GM18867 (cell line): ENCODE data around the gene TP73.

ENCODE experiments used
- ATAC-seq: cut with Tn5 transposase; IDR thresholded peaks from one replicate; pipeline ENCODE4 v1.9.1; 2021; ENCODE audit warnings: mild to moderate bottlenecking, moderate library complexity; ENCODE audit not compliant: unreplicated experiment

TP73 gene

GRCh38 chr1:3633344-3634058 lies 18.8 kb upstream of the TP73 start:
- ATAC-seq = no peak

DNA sequence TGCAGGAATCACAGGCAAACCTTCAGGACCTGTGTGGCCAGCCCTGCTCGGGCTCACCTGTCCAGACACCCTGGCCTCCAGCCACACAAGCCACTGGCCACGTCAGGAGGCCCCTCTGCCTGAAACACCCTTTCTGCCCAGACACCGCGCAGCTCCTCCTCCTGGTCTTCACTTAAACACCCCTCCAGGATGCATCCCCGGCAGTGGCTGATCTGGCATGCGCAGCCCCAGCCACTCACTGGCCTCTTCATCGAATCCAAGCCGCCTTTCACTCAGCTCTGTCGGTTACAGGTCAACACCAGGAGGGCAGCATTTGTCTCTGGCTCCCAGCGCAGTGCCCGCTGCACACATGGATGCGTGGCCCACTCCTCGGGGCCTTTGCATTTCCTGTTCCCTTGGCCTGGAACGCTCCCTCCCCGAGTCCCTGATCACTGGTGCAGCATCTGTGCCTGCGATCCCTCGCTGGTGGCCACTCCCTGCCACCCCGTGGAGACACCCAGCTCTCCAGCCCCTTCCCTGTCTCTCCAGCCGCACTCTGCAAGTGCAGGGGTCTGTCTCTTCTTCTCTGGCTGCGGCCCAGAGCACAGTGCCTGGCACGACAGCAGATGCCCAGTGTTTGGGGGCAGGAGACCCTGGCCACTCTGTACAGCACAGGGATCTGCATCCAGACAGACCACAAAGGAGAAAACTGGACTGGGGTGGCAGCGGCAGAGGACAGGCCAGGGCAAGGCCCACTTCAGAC lies 18.1 kb upstream of the TP73 start:
- ATAC-seq = no peak

DNA sequence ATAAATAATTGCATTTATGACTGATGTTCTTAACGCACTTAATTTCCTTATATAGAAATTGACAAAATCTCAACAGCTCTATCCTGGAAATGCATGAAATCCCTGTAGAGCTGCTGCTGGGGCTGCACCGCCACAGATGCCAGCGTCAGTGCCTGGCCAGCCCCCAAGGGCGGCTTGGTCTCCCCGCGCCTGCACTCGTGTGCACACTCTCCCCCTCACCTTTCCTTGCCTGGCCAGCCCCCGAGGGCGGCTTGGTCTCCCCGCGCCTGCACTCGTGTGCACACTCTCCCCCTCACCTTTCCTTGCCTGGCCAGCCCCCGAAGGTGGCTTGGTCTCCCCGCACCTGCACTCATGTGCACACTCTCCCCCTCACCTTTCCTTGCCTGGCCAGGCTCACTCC lies 16.2 kb upstream of the TP73 start:
- ATAC-seq = no peak

DNA sequence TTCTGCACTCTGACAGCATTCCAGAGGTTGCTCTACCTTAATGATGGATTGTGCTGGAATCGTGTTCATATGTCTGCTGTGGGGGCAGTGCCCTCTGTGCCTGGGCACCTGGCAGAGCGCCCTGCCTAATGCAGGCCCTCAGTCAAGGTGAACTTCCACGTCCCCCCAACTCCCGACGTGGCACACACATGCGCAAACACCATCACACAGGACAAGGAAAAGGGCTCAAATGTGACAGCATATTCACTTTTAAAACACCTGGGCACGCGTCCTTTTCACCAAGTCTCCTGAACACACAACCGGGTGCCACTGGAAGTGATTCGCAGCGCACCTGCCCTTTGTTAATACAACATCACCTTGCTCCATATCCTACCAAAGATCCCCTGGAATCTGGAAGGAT lies 15.8 kb upstream of the TP73 start:
- no peak for ATAC-seq

- ATAC-seq = no peak
These were observed 14.3 kb upstream of the TP73 start for GRCh38 chr1:3638027-3638426.

GRCh38 chr1:3638676-3639075 lies 13.6 kb upstream of the TP73 start:
- ATAC-seq = no peak

- no peak for ATAC-seq
These were observed 12.9 kb upstream of the TP73 start for GRCh38 chr1:3639397-3639911.

- no peak for ATAC-seq
These were observed 12.0 kb upstream of the TP73 start for GRCh38 chr1:3640121-3640837.

- no peak for ATAC-seq
These were observed 11.1 kb upstream of the TP73 start for GRCh38 chr1:3641046-3641760.

DNA sequence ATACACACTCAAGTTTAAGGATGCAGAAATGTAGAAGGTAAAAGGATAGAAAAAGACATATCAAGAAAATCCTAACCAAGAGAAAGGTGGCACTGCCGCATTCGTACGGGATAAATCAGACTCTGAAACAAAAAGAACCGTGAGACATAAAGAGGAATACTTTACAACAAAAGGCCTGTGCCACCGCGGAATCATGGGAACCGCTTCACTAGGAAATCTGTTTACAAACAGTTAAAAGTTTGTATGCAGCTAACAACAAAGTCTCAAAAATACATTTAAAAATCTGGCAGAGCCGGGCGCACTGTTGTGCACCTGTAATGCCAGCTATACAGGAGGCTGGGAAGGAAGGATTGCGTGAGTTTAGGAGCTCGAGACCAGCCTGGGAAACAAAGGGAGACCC lies 10.5 kb upstream of the TP73 start:
- no peak for ATAC-seq

DNA sequence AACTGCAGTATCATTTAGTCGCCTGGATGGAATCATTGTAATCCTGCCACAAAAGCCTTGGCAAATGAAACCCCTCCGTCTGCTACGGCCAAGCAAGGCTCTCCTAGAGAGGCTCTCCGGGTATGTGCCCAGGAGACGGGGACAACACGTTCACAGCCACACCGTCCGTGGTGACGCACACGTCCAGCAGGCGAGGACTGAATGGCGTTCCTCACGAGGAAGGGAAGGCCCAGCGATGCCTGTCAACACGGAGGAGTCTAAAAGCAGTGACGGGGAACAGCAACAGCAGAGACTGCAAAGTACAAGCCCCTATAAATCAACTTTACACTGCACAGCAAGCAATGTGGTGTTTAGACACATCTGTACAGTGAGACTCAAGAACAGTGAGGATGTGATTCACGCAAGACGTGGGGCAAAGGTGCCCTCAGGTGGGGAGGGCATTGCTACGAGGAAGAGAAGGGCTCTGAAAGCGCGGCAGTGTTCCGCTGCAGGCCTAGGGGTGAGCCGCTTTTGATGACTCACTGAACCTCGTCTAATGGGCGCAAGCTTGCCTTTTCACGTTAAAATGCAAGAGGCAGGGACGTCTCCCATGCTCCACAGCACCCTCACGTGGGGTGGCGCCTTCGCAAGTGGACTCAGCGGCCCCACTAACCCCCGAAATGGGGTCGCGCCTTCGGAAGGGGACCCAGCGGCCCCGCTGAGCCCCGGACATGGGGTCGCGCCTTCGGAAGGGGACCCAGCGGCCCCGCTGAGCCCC lies 9.2 kb upstream of the TP73 start:
- ATAC-seq = no peak

DNA sequence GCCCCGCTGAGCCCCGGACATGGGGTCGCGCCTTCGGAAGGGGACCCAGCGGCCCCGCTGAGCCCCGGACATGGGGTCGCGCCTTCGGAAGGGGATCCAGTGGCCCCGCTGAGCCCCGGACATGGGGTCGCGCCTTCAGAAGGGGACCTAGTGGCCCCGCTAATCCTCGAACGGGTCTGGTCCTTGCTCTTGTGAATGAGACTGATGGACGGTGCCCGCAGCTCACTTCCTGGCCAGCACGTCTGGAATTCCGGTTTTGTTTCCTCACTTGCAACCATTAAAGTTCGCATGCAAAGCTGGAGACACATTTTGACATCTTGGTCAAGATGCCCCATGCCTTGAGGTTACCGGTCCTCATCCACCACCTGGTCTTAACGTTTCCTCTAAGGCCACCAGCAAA lies 8.0 kb upstream of the TP73 start:
- ATAC-seq = no peak

DNA sequence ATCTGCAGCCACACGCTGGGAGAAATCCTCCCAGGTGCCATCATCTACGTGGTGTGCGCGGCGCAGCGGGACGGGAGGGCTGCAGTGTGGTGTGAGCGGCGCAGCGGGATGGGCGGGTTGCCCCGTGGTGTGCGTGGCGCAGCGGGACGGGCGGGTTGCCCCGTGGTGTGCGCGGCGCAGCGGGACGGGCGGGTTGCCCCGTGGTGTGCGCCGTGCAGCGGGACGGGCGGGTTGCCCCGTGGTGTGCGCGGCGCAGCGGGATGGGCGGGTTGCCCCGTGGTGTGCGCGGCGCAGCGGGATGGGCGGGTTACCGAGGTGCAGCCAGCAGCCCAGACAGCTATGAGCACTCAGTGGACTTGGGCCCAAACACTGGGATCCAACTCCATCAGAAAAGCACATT lies 7.1 kb upstream of the TP73 start:
- no peak for ATAC-seq

DNA sequence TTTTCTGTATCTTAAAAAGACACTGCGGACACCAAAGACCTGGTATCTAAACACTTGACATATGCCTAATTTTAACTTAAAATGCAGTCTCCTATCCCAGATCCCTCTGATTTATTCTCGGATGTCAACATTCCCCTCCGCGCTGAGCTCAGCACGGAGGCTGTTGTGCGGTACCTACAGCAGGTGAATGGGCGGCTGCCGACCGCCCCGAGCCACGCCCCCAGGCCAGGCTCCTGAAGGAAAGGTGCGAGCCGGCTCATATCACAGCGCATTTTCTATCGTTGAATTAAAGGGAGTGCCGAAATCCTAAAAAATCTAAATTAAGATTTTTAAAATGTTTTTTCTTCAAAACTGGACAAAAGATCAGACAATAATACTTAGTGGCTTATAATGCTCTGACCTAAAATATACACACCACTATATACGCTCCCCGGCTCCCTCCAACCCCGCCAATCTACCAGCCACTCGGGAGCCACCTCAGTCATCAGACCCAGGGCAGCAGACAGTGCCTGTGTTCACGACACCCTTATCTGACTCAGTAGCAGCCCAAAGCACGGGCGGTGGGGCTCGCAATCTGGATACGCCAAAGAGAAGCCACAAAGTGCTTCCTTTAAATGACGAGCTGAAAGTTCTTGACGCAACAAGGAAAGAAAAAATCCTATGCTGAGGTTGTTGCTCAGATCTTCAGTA lies 6.5 kb upstream of the TP73 start:
- ATAC-seq = no peak

DNA sequence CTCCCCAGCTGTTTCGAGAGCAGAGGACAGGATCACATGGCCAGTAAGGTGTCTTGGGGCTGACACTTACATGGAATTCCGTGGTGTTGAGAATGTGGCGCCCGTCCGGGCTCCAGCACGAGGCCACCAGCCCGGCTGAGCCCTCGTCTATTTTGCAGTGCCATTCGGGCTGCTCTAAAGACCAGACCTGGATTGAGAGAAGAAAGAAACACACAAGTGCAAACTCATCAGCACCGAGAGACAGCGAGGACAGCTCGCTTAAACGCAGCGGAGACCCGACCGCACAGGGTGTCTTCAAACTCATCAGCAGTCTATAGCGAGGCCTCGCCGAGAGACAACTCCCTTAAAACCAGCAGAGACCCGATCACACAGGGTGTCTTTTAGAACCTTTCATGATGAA lies 5.7 kb upstream of the TP73 start:
- no peak for ATAC-seq

DNA sequence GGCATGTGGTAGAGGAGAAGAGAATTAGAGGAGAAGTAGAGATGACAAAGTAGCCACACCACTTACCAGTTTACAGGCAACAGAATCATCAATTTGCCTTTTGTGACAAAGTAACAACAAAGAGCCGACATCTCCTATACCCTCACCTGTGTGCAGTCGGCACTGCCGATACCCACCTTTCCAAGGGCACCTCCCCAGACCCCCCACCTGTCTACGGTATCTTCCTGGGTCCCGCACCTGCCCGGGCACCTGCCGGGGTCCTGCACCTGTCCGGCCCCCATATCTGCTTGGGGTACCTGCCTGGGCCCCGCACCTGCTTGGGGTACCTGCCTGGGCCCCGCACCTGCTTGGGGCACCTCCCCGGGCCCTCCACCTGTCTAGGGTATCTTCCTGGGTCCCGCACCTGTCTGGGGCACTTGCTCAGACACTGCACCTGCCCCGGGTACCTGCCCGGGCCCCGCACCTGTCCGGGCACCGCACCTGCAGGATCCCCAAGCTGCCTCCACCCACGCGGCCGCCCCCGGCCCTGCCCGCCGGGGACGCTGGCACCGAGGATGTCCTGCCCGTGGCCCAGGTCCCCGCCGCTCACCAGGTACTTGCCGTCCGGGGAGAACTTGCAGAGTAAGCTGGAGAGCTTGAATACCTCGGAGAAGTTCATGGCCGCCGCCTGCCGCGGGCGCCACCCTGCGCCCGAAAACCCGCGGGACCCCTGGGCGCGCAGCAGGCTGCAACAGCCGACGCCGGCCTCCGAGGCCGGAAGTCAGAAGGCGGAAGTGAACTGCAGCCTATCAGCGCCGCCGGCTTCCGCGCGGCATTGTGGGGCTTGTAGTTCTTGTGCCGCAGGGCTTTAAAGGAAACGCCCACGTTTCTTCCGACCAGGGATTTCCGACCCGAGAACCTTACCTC lies 2.7 kb upstream of the TP73 start, which contains the start of gene WRAP73:
WRAP73 (minus strand) TSS at position 762 of the 906 bp plus-strand sequence; CDS start at position 658, 104 bp downstream.
- ATAC-seq = peak; percentile 79

DNA sequence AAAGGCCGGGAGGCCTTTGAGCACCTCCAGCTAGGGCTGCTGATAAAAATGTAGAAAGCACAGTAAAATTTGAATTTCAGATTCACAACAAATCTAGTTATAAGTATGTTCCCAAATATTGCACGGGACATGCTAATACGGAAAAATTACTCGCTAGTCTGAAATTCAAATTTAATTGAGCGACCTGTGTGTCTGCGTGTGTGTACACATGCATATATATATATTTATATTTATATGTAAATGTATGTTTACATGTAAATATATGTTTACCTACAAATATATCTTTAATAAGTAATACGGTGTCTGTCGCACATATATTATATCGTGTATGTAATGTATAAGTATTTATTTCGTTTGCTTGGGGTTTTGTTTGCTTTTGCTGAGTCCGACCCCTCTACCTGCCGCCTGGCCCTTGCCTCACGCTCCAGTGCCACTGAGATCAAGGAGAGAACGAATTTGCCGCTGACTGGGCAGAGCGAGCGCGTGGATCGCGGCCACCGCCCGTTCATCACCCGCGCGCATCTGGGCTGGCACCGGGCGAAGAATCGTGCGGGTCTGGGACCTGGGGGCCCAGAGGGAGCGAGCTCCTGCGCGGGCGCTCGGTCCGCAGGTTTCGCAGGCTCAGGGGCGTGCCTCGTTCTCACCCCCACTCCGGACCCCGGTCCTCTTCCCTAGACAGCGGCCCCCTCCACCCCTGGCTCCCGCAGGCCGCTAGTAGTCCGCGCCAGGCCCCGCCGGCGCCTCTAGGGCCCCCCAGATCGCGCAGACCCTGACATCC lies 1.9 kb upstream of the TP73 start:
- no peak for ATAC-seq
